ENCODE data around the gene GREB1L. TPM values are rescaled to one million over a fixed set of nuclear protein-coding genes. Genes with fewer than 3 reads are reported as not detected.

The GREB1L gene
- total and polyA plus RNA-seq, 10 of the 15 experiments (the other 5 are each of a cell fraction or from before 2014, with no cell fraction given), result under 0.01 to 0.11 (median 0.03) TPM; not detected in 1

GRCh38 chr18:21327101-21327500 lies 85.1 kb downstream of the GREB1L start (continued):
- TF ChIP-seq PAX8 (IDR thresholded peaks at IDR 0.05) (no peak), MLLT1 (IDR thresholded peaks at IDR 0.05) (no peak)
- TF ChIP-seq, protein P1, sequence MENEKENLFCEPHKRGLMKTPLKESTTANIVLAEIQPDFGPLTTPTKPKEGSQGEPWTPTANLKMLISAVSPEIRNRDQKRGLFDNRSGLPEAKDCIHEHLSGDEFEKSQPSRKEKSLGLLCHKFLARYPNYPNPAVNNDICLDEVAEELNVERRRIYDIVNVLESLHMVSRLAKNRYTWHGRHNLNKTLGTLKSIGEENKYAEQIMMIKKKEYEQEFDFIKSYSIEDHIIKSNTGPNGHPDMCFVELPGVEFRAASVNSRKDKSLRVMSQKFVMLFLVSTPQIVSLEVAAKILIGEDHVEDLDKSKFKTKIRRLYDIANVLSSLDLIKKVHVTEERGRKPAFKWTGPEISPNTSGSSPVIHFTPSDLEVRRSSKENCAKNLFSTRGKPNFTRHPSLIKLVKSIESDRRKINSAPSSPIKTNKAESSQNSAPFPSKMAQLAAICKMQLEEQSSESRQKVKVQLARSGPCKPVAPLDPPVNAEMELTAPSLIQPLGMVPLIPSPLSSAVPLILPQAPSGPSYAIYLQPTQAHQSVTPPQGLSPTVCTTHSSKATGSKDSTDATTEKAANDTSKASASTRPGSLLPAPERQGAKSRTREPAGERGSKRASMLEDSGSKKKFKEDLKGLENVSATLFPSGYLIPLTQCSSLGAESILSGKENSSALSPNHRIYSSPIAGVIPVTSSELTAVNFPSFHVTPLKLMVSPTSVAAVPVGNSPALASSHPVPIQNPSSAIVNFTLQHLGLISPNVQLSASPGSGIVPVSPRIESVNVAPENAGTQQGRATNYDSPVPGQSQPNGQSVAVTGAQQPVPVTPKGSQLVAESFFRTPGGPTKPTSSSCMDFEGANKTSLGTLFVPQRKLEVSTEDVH (IDR thresholded peaks at IDR 0.05; ENCODE audit: low read depth, partially characterized antibody), result no peak

GRCh38 chr18:21330122-21330701 lies 88.2 kb downstream of the GREB1L start:
- Histone ChIP-seq H4K20me1 (ENCODE audit: control insufficient read depth, insufficient read depth) (no peaks in the 10 kb centered on the region), H3K36me3 (ENCODE audit: control insufficient read depth in 2 of 2, insufficient read depth in 2 of 2, low read length in 1 of 2) (no peaks in the 10 kb centered on the region), H3K4me3 (no peak overlapping the region), H2AFZ (ENCODE audit: control insufficient read depth, low read depth, low read length) (no peak overlapping the region), H3K9me3 (replicated peaks; ENCODE audit: control insufficient read depth, insufficient read depth, low read length) (no peaks in the 10 kb centered on the region), H3K27me3 (replicated peaks in 1 of 2; ENCODE audit: control insufficient read depth in 2 of 2, insufficient read depth in 2 of 2, low read length in 1 of 2) (no peaks in the 10 kb centered on the region), H3K4me1 (ENCODE audit: control insufficient read depth, insufficient read depth, low read length) (no peaks in the 10 kb centered on the region), H3K27ac (ENCODE audit: control insufficient read depth, insufficient read depth) (no peak overlapping the region), H3K79me2 (ENCODE audit: control insufficient read depth, insufficient read depth, low read length) (no peaks in the 10 kb centered on the region), H3K4me2 (ENCODE audit: control insufficient read depth, insufficient read depth) (no peak overlapping the region), H3K9ac (ENCODE audit: control insufficient read depth, insufficient read depth, low read length) (no peak overlapping the region)
- DNase-seq (ENCODE audit: low read depth, low spot score), result no peak
- in situ Hi-C loops (cut with MboI) (no loop called here), intact Hi-C loops (cut with micrococcal nuclease; ENCODE audit: unreplicated experiment) (no loop called here)
- RAD21 ChIA-PET (ENCODE audit: unreplicated experiment), result no interaction called here
- BruUV-seq (replicated peaks), result no TSS peak
- POLR2A ChIA-PET, result no interaction called here
- no peak for FAIRE-seq
- no peak for TF ChIP-seq PAX8 (IDR thresholded peaks at IDR 0.05)
- TF ChIP-seq RAD21 (IDR thresholded peaks at IDR 0.05; ENCODE audit: insufficient read depth, low read depth, low read length), result no peak
- no peak for TF ChIP-seq STAT1 (conservative IDR thresholded peaks at IDR 0.05)
- no peak for TF ChIP-seq MEF2B (IDR thresholded peaks at IDR 0.05; ENCODE audit: partially characterized antibody, poor library complexity, severe bottlenecking)
- TF ChIP-seq BRCA1 (IDR thresholded peaks at IDR 0.05; ENCODE audit: low read depth, low read length), result no peak
- TF ChIP-seq TARDBP (IDR thresholded peaks at IDR 0.05; ENCODE audit: borderline replicate concordance), result no peak
- TF ChIP-seq FOXK2 (IDR thresholded peaks at IDR 0.05), result no peak
- no peak for TF ChIP-seq BCL11A (IDR thresholded peaks at IDR 0.05; ENCODE audit: low read depth, low read length)
- TF ChIP-seq BMI1 (IDR thresholded peaks at IDR 0.05; ENCODE audit: borderline replicate concordance), result no peak
- no peak for TF ChIP-seq IRF5 (IDR thresholded peaks at IDR 0.05; ENCODE audit: borderline replicate concordance)
- no peak for TF ChIP-seq SMAD5 (IDR thresholded peaks at IDR 0.05; ENCODE audit: low read depth)
- no peak for TF ChIP-seq PAX5 (IDR thresholded peaks at IDR 0.05; ENCODE audit: borderline replicate concordance, low read depth, low read length)
- SMC1A ChIA-PET (ENCODE audit: uncharacterized antibody, unreplicated experiment), result no interaction called here
- CTCF ChIA-PET, result no interaction called here
- ATAC-seq, result no peak
- 20% methylated on average over 6 of the region's 6 CpGs for WGBS (ENCODE audit: insufficient coverage, insufficient replicate concordance, low lambda C conversion rate, missing lambda C conversion rate)

All from GM12878 (cell line).